Endometrium (tissue), 2 donors: ENCODE results near the gene UNC13D.

Source experiments
- FAIRE-seq: peaks from 2 replicates; lab custom pipeline; 2012; peaks lifted over from hg19 to GRCh38; lab: Jason Lieb, UNC
- donor health status: control.
- donor health status: control.

Gene UNC13D

DNA sequence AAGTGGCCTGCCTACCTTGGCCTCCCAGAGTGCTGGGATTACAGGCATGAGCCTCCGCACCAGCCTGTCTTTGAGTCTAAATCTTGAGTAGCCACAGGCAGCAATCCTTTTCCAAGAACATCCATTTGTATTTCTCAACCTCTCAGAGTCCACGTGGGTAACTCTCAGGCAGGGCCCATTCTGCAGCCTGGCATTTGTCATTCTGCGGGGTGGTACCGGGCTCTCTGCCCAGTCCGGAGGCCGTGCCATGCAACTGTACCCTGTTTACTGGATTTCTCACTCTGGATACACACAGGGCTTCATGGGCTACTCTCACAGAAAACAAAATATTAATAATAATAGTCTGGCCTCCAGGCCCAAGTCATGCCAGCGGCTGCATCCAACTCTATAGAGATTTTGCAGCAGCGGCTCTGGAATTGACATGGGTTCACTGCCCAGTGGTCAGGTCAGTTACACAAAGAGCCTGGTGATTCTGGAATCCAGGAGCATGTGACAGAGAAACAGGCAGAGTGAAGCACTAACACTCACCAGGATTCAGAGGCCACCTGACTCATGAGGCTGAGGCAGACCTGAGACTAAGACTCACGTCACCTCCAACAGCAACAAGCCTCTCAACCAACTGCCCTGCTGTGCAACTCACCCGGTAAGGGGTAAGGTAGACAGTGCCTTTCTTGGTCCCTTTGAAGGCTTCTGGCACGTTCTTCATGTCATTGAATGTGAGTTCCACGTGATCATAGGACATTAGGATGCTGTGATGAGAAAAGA is 6.9 kb upstream of the UNC13D start:
- FAIRE-seq: no peak

DNA sequence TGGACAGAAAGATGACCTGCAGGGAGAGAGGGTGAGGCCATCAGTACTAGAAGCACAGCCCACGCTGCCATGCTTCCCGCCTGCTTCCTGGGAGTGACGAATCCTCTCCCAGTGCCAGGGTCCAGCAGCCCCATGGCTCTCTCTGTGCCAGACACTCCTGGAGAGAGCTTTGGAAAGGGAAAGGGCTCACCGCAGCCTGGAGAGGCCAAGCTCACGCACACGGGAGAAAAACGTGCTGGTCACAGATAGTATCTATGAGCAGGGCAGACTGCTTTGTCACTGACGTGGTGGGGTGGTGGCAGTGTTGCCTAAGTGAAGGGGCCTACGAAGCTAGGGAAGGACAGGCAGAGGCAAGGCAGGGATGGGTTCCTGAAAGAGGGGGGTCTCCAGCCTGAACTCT is 5.5 kb upstream of the UNC13D start:
- FAIRE-seq: no peak

DNA sequence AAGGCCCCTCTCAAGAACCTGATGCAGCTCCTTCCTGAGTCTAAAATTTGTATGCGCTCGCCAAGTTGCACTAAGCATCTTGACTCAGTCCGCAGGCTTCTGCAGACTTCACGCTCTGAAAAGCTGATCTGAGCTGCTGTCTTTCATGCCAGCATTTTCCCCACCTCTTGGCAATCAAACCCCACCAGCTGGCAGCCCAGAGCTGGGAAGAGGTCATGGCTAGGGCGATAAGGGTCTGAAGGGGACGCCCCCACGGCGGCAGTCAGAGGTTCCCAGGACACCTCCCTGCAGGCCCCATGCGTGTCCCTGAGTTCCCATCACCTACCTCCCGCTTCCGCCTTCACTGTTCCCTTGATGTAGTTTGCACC is 5.1 kb upstream of the UNC13D start:
- FAIRE-seq: no peak

DNA sequence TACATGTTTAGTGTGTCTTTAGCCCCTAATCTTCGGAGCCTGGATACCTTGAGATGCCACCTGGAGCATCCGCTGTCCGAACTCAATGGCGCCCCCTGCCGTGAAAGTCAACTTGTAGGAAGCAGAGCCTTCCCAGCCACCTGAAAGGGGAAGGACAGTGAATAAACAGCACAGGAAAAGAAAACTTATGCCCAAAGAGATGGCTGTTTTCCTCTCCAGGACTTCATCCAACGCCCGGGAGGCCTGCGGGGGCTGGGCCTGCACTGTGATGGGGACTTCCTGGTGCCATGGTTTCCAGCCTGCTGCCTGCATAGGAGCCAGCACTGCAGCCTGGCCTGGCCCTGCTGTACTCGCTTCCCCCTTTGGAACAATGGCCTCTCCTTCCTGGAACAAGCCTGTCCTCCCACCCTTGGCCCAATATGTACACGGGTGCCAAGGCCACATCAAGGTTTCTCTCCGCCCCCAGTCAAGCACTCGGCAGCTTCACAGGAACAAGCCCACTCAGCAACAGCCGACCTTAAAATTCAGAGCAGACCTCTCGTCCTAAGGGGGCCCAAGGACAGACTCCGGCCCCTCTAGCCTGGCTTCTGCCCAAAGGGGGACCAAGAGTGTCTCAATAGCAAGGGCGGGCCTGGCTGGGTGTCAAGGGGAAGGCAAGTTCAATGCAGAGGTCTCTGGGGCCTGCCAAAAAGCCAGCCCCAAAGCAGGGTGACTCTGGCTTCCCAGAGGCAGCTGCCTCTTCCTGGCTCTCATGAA is 4.5 kb upstream of the UNC13D start:
- no peak for FAIRE-seq

DNA sequence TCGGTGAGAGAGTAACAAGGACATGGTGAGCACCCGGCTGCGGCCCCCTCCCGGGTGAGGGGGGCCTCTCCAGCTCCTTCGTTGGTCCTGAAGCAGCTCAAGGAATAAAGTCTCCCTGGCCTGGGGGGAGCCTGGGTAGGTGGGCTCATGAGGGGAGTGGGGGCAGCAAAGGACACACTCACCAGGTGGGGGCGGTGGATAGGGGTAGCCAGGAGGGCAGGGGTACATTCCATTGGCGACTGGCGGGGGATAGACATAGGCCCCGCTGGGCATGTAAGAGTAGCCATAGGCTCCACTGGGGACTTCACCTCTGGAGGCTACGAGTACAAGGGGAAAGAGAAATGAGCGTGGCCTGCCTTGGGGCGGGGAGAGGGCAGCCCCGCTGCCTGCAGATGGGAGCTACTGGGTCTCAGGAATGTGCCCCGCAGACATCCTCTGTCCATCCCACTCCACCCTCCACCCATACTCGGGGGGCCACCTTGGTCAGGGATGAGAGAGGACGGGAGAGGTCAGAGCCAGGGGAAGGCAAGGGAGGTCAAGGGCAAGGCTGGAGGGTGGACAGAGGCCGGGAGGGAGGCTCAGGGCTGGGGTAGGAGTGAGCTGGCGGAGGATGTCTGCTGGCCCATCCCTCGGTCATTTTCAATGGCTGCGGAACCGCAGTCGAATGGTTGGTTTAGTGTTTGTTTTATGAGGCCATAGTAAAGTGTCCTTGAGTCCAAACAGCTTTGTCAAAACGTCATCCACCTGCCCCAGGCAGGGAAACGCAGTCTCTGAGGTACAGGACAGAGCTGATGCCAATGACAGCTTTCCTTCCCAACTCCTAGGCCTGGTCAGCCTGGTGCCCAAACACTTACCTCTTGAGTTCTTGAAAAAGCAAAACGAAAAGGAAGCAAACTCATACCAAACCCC is 3.7 kb upstream of the UNC13D start:
- FAIRE-seq: no peak

DNA sequence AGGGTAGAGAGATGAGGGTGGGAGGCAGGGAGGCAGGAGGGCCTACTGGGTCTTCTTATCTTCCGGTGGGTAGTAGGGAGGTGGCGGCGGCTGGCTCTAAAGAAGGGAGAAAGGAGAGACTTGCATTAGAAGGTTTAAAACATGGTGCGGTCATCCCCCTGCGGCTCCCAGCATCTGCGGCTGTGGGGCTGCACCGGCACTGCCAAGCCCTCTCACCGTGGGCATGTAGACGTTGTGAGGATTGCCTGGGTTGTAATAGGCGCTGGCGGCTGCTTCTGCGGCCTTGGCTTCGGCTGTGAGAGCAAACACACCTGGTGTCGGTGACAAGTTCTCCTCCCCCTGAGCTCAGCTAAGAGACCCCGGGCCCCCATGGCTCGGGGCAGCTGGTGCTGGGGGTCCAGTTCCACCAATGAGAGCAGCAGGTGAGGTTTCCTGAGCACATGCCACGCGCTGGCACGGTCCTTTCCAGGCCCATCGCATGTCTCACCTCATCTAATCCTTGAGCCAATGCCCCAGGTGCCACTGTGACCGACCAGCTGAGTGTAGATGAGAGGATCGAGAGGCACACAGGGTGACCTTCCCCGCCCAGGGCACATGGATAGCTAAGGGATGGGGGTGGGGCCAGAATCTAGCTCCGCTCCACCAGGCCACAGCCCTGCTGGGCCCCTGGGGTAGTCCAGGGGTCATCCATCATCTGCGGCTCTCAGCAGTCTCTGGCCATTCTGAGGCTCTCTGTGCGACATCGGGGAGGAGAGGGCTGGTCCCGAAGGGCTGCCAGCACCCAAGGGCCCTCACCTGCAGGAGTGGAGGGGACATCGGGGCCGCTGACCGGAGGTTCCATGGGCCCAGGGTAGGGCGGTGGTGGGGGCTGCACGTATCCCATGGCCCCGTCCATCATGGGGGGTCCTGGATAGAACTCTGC is 2.7 kb upstream of the UNC13D start:
- FAIRE-seq: no peak

DNA sequence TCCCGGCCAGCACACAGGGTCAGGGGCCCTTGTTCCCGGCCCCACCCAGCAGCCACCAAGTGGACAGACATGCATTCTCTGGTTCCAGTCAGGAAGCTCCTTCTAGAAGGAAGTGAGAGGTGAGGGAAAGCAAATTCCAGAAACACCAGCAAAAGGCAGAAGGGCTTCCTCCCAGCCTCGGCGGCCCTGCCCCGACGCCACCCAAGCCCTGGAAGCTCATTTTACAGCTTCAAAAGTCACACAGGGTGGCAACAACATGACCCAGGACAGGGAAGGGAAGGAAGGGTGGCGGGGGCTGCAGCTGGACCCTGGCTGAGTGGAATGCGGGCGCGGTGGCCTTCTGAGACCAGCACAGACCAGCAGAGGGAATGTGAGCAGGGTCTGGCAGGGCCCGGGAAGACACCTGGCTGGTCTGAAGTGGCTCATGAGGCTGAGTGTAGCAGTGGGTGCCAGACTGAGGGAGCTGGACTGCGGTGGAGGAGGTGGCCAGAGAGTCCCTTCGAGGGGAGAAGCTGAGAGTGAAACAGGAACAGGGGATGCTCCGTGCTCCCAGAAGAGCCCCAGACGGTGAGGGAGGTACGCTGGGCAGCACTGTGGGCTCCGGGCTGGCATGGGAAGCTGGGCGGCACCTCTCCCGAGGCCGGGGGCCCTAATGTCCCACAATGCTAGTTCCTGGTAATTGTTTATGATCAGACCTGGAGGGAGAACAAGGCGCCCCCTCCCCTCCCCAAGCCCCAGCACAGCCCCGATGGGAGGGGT is 1.9 kb upstream of the UNC13D start:
- no peak for FAIRE-seq

DNA sequence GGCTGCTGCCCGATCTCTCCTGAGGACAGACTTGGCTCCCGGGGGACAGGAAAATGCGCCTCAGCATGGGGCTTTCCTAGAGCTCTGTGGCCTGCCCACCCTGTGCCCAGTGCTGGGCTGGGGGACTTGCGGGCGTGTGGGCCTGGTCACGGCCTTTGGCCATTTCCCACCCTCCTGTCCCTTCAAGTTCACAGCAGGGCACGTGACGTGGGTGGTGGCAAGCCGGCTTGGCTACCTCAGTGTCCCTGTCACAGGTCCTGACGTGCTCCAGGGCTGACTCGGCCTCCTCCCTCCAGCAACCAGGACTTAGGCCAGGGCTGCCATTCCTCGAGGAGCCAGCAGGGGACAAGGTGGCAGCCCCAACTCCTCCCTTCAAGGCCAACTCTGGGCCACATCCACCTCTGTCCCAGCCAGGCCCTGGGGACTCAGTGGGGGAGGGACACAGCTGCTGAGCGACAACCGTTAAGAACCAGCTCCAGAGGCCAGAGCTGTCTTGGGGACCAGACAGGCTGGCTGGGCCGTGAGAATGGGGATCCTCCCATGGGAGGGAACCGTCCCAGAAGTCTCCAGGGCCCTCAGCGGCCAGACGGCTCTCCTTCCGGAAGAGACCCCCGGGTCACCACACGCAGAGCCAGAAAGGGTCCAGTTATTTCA is 981 bp upstream of the UNC13D start:
- no peak for FAIRE-seq

DNA sequence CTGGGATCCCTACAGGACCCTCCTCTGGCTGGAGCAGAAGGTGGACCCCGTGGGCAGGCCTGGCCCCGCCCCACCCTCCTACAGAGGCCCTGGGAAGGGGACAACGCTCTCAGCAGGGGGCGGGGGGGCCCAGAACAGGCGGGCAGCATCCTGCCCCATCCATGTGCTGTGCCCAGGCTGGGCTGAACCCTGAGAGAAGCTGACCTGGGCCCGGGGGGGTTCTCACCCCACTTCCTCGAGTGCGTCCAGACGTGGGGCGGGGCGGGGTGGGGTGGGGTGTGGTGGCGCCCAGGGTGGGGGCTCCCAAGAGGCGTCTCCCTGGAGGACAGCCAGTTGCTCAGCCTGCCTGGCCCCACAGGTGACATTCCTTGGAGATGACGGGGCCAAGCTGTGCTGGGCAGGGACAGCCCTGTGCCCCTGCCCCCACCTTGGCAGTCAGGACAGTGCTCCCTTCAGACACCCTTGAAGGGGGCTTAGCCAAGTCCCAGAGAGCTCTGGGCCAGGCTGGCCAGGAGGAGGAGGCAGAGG is 390 bp upstream of the UNC13D start:
- no peak for FAIRE-seq

DNA sequence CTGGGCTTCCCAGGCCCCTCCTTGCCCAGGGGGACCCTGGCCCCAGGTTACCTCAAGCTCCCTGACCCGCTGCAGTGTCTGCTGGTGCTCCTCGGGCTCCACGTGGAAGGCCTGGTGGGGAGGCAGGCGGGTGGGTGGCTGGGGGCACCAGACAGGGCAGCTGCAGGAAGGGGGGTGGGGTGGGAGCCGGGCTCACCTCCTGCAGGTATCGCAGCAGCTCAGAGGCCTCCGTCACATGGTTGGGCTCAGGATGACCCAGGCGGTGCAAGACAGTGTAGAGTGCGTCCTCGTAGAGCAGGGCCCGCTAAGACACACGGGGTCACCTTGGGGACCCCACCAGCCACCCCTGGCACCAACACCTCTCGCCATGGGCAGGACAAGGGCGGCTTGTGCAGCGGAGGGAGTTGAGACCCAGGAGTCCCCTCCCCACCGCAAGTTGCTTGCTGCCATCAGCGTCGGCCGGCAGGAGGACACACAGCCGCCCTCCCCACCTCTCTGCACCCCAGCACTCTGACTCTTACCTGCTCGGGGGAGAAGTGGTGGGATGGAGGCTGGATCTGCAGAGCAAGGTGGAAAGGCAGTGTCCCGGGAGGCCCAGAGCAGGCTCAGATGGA is 1.1 kb downstream of the UNC13D start:
- no peak for FAIRE-seq

DNA sequence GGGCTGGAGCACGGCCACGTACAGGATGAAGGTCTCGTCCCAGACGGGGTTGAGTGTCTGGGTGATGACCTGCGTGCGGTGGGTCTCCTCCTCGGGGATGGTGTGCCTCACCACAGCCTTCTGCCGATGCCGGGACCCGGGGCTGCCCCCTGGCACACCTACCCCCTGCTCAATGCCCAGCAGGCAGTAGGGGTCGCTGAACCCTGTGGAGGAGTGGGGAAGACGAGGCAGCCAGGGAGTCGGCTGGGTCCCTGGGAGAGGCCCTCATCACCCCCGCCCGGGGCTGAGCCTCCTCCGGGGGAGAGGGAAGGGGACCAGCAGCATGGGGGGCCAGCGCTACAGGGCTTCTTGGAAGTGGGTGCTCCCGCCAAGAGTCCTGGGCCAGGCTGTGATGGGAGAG is 1.8 kb downstream of the UNC13D start:
- no peak for FAIRE-seq

DNA sequence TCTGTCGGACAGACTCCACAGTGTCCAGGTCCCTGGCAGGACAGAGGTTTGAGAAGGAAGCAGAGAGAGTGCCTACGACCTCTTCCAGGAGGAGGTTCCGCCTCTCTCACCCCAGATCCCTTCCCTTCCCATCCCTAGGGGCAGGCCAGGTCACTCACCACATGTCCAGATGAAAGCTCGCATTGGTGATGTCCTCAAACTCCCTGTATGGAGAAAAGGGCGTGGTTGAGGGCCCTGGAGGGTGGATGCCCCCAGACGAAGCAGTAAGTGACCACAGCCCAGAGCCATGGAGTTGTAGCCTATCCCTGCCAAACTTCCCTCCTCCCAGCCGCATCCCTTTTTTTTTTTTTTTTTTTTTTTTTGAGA is 3.4 kb downstream of the UNC13D start:
- no peak for FAIRE-seq

DNA sequence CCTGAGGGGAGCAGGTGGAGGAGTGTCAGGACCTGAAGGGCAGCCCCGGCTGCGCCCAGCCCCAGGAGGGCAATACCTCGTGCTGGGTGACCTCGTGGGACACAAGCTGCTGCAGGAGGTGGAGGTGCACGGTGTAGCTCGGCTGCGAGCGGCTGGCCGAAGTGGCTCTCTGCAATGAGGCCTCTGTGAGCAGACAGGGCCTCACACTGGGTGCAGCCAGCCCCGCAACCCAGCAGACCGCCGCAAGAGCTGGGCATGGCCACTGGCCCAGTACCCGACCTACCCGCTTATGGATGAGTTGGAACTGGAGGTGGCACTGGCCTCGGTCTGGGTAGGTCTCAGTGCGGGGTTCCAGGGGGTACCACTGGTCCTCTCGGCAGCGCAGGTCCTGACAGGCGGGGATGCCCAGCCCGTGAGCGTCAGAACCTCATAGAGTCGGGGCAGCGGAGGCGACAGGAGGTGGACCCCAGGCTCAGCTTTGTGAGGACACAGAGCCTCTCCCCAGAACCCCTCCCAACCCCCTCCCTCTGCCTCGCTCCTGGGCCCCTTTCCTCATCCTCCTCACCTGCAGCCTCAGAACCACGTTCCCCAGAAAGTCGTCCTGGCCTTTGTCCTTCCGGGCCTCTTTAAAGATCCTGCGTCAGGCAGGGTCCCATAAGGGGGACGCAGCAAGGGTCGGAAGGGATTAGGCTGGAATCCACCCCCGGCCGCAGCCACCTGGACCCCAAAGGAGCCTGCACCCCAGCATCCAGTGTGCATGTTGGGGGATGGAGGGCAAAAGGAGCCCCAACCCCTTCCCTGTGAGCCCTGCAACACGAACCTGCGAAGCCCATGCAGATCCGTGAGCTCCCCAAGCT is 4.0 kb downstream of the UNC13D start:
- FAIRE-seq: no peak

DNA sequence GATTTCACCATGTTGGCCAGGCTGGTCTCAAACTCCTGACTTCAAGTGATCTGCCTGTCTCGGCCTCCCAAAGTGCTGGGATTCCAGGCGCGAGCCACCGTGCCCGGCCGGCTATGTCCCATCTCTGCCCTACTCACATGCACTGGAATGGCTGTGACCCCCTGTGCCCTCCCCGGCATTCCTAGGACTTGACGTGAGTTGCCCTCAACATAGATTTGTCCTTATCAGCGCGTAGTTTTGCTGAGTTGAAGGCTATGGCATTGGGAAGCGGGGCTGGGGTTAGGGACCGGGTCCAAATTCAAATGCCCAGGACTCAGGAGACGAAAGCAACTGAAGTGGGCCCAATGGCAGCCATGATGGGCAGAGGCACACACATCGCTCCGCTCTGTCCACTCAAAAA is 5.8 kb downstream of the UNC13D start:
- no peak for FAIRE-seq

DNA sequence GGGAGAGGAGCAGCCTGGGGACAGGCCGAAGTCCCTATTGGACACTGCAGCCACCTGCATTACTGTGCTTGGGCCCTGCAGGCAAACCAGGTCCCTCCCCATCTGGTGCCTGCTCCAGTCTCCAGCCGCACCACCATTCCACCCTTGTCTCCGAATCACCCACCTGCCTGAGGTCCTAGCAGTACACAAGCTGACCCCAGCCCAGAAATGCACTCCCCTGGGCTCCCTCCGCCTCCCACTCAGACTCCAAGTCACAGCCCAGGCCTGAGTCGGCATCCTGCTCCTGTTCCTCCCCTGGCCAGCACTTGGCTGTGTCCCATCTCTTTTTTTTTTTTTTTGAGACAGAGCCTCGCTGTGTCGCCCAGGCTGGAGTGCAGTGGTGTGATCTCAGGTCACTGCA is 6.3 kb downstream of the UNC13D start:
- no peak for FAIRE-seq

DNA sequence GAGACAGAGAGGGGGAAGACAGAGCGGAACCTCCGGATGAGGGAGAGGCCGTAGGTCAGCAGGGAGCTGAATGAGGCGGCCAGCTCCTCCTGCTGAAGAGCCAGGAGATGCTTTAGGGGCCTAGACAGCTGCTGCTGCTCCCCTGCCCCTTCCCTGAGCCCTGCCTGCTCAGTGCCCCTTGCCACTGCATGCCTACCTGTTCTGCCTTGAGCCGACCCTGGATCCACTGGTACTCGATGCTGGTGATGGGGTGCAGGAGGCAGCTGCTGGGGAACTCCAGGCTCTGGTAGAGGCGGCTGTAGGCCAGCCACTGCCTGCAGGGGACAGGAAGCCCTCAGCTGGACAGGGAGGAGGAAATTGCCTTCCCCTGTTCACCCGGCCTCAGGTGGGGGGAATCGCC is 7.6 kb downstream of the UNC13D start:
- FAIRE-seq: no peak

DNA sequence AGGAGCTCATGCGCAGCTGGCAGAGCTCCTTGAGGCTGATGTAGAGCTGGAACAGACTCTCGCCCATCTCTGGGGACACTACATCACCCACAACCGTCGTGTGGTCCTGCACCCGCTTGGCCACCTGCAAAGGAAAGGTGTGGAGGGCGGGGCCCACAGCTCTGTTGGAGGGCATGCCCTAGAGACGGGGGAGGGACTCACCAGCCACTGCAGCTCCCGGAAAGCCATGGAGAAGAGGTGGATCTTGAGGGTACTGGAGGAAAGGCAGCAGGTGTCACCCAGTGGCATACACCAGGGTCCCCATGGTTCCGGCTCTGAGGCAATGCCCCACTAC is 8.6 kb downstream of the UNC13D start:
- no peak for FAIRE-seq

DNA sequence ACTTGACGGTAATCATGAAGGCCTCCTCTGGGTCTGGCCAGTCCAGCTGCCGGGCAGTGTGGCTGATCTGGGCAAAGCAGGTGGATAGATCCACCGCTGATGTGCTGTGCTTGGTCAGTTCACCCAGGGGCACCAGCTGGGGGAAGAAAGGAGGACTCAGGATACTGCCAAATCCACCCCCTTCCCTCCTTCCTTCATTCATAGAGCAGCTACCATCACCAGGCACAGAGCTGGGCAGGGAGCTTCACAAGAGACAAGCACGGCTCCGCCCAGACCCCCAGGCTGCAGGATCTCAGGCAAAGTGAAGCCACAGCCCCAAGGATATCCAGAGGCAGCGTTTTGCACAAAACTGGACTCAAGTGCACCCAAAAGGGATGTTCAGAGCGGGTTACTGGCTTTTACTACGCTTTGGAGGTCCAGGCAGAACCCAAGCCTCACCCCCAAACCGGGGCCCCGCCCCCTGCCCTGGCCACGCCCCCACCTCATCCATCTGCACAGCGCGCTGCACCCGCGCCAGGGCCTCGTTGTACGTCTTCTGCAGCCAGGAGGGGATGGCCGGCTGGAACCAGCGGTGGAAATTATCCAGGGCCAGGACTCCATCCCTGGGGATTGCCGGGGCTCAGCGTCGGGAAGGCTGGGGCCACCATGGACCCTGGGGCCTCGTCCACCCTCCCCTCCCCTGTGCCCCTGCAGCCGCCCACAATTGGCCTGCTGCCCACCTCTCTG is 9.1 kb downstream of the UNC13D start:
- no peak for FAIRE-seq
